T-helper 9 cell (primary cell): ENCODE data around the gene DPYD.
"Not testable (repeated sequence)": the region's sequence is repeated elsewhere in the genome, so short reads cannot be mapped to it uniquely, and the experiment has no call there.

Source experiments
- DNase-seq: peaks from one replicate; pipeline ENCODE4 v3.0.0-alpha.2; 2020

The DPYD gene

DNA sequence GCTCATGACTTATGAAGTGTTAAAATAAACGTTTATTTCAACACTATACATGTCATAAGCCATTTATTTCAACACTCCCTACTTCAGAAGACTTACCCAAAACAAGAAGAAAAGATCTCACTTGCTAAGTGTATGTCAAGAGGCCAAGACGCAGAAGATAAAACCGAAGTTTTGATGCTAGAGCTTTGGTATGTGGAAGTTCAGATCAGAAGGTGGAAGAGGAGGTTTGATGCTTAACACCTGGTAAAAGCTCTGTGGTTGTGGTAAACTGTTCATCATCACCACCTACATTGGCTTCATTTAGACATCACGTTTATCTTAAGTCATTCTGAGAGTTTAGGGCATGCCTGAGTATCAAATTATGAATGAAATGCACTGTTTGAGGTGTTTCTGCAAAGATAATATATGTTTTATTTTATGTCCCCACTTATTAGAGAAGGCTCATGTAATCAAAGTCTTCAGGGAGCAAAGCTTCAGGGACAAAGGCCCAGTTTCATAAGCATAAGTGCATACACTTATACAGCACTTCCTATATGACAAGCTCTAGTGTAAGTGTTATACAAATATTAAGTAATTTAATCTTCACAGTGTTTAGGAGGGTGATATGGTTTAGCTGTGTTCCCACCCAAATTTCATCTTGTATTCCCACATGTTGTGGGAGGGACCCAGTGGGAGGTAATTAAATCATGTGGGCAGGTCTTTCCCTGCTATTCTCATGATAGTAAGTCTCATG, 665.9 kb downstream of the DPYD start:
- DNase-seq: no peak

GRCh38 chr1:97252925-97253324, 667.9 kb downstream of the DPYD start:
- DNase-seq: no peak

- no peak for DNase-seq
These were observed 668.8 kb downstream of the DPYD start for GRCh38 chr1:97252076-97252475.

DNA sequence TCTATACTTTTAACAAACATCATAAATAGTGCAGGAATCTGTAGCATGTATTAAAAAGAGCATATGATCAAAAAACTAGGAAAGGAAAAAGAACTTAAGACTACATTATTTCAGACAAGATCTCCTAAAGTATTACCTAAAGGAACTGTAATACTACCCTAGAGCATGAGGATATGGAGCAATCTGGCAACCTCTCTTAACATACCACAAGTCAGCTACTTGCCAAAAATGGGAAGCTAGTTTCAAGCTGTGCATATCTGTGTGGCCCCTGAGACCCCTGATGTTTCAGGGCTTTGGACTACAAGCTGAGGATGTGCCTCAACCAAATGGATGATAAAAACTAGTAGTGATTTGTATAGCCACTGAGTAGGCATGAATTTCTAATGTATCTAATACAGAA, 673.6 kb downstream of the DPYD start:
- DNase-seq: no peak

- no peak for DNase-seq
These were observed 675.2 kb downstream of the DPYD start for GRCh38 chr1:97245682-97246081.

DNA sequence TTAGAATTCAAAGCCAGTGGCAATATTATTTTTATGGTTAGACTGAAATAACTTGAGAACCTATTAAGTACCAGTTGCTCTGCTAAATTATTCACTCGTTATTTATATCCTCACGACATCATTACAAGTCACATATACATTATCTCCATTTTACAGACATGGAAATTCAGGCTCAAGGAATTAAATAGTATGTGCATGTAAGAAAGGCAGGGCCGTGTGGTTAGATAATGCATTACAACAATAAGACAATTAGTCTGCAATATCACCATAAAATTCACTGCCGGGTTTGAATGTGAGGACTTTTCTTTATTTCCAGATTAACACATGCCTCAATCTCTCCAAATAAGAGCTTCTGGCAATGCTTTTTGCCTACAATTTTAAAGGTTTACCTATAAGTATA, 675.8 kb downstream of the DPYD start:
- no peak for DNase-seq

DNA sequence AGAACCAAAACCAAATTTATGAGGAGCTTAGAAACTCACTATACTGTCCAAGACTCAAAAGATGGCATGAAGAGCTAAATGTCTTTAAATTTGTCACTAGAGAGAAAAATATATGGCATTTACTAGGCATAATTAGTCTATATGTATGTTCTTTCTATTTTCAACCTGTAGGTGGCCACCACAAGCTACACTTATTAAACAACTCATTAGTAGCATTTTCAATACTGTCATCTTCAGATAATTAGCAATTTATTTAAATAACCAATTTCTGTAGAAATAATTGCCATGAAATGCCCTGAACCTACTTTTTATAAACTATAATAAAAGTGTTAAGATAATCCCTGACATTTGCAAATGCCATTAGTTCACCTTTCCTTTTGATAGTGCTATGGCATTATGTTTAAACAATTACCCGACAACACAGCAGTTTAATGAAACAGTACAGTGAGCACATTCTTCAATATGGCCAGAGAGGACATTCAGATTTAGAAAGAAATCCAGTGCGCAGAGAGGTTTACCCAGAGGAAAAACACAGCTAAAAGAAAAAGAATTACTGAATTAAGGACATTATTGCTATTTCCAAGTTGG, 676.8 kb downstream of the DPYD start:
- DNase-seq: no peak

GRCh38 chr1:97238816-97239215, 682.0 kb downstream of the DPYD start:
- no peak for DNase-seq

DNA sequence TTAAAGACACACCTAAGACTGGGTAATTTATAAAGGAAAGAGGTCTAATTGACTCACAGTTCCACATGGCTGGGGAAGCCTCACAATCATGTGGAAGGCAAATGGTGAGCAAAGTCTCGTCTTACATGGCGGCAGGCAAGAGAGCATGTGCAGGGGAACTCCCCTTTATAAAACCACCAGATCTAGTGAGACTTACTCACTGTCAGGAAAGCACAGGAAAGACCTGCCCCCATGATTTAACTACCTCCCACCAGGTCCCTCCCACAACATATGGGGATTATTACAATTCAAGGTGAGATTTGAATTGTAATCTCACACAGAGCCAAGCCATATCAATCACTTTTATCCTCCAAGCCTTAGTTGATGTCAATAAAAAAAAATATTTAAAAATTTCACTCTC, 689.5 kb downstream of the DPYD start:
- not testable (repeated sequence) for DNase-seq

DNA sequence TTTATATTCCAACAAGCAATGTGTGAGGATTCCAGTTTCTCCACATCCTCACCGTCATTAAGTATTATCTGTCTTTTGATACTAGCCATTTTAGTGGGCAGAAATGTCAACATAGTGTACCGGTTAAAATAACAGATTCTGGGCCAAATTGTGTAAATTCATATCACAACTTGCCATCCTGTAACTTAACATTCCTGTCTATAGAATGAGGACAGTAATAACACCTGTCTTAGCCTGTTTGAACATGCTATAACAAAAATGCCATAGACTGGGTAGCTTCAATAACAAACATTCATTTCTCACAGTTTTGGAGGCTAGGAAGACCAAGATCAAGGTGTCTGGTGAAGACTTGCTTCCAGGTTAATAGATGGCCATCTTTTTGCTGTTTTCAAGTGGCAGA, 708.2 kb downstream of the DPYD start:
- DNase-seq: no peak

DNA sequence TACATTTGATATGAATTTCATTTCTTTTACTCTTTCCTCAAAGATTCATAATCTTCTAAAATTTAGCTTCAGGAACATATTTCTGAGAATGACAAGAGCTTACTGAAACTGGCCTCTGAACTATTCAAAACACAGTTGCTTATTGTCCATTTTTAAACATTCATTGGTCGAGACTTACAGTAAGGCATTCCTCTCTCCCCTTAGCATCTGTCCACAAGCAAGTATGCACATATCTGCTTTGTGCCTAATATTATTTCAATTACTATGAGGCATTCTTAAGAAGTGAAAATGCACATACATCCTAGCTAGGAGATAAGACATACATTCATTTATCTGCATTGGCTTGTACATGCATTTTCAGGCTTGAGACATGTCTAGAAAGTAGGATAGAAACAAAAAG, 710.5 kb downstream of the DPYD start:
- no peak for DNase-seq

DNA sequence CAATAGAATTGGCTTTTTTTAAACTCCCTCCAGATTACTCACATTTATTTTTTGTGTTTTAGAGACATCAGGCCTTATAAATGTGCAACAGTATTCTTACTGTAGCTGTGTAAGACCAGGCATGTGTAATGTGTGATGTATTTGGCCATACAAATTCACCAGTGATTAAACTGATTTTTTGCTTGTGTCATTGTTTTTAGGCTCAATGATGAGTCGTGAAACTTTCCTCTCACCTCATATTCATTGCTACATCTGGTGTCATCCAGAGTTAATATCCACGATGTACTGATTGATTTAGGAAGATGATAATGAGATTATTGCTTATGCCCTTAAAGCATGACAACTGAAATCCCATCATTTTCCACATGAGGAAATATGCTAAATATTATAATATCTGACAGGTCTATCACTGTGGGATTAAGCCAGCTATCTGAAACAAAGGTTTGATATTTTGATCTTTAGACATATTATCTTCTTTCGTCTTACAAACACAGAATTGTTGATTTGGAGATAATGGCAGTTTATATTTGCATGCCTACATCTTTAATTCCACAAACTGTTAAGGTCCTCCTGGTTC, 711.4 kb downstream of the DPYD start:
- no peak for DNase-seq

DNA sequence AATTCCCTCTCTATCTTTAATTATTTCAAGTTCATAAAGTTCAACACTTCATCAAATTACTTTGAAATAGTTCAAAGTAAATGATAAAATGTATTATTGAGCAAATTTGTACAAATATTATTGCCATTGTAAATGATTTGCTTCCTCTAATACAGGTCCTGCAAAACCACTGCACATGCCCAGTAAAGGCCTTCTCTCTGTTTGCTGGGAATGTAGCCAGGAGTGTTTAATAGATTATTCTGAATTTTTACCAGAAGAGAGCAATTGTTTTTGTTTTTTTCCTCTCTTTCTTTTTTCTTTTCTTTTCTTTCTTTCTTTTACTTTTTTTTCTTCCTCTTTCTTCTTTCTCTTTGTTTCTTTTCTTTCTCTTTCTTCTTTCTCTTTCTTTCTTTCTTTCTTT, 713.0 kb downstream of the DPYD start:
- no peak for DNase-seq

DNA sequence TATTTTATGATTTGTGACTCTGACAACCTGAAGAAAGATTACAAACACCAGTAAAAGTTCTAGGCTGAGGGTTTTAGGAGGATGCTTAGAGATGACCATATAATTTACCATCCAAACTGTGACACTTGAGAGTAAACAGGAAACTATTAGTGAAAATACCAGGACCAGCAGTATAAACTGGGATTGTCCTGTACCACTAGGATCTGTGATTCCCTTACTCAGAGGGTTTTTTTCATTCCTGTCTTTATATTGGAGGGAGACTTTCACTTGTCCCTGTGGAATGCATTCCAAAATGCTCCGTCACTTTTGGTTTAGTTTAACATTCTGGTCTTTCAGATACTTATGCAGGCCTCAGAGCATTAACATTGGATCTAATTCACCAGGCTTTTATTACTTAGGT, 716.4 kb downstream of the DPYD start:
- DNase-seq: no peak

- DNase-seq: no peak
These were observed 718.1 kb downstream of the DPYD start for GRCh38 chr1:97202481-97203380.

- DNase-seq: no peak
These were observed 719.2 kb downstream of the DPYD start for GRCh38 chr1:97201641-97202040.

DNA sequence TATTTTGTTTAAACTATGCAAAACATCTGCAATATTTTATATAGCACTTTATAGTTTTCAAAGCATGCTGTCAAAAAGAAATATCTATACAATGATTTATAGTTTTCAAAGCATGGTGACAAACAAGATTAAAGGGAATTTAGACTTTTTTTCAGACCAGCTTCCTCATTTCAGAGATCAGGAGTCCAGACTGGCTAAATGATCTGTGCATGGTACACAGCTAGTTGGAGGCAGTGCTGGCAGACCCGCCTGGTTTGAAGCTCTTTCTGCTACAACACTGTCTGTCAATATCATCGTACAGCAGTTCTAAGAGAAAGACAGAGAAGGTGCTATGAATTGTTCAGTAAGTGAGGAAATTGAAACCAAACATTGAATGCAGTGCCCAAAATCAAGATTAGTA, 720.2 kb downstream of the DPYD start:
- DNase-seq: no peak

- DNase-seq: no peak
These were observed 723.9 kb downstream of the DPYD start for GRCh38 chr1:97196825-97197516.

DNA sequence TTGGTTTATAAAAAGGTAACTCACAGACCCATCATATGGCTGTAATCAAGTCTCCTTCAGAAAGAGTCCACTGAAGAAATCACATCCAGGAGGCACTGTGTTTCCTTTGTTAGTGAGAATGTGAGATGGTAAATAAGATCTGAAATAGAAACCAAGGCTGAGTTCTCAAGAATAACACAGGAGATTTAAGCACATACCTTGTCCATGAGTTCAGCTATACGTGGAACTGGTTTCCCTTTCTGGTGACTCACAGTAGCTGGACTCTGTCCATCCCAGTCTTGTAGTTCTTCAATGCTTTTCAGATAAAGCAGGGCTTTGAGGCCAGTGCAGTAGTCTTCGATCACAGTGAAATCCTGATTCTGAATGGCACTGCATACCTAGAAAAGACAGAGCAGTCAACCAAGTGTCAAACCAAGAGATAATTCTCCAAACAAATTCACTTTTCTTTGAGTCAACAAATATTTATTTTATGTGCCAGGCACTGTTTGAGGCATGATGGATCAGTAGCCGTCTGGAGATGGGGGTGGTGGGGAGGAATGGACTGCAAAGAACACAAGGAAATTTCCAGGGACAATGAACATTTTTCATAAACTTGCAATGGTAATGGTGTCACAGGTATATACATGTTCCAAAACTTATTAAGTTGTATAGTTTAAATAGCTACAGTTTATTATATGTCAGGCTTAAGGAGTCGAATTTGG, 727.8 kb downstream of the DPYD start:
- DNase-seq: no peak

- no peak for DNase-seq
These were observed 730.5 kb downstream of the DPYD start for GRCh38 chr1:97190326-97190725.

DNA sequence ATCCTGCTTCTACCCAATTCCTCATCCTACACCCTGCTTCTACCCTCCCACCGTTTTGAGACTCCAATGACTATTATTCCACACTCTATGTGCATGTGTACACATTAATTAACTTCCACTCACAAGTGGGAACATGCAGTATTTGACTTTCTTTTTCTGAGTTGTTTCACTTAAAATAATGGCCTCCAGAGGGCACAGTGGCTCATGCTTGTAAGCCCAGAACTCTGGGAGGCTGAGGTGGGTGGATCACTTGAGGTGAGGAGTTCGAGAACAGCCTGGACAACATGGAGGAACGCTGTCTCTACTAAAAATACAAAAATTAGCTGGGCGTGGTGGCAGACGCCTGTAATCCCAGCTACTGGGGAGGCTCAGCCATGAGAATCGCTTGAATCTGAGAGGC, 734.5 kb downstream of the DPYD start:
- DNase-seq: no peak

- no peak for DNase-seq
These were observed 746.7 kb downstream of the DPYD start for GRCh38 chr1:97174039-97174704.
